ENCODE results near the gene CYB561D1. TPM values are rescaled to one million over a fixed set of nuclear protein-coding genes. Genes with fewer than 3 reads are reported as not detected.

Gene CYB561D1
- total and polyA plus RNA-seq, 2 of the 8 experiments (the other 6 are each of a cell fraction or from before 2014, with no cell fraction given) = 3.6 to 3.8 TPM

DNA sequence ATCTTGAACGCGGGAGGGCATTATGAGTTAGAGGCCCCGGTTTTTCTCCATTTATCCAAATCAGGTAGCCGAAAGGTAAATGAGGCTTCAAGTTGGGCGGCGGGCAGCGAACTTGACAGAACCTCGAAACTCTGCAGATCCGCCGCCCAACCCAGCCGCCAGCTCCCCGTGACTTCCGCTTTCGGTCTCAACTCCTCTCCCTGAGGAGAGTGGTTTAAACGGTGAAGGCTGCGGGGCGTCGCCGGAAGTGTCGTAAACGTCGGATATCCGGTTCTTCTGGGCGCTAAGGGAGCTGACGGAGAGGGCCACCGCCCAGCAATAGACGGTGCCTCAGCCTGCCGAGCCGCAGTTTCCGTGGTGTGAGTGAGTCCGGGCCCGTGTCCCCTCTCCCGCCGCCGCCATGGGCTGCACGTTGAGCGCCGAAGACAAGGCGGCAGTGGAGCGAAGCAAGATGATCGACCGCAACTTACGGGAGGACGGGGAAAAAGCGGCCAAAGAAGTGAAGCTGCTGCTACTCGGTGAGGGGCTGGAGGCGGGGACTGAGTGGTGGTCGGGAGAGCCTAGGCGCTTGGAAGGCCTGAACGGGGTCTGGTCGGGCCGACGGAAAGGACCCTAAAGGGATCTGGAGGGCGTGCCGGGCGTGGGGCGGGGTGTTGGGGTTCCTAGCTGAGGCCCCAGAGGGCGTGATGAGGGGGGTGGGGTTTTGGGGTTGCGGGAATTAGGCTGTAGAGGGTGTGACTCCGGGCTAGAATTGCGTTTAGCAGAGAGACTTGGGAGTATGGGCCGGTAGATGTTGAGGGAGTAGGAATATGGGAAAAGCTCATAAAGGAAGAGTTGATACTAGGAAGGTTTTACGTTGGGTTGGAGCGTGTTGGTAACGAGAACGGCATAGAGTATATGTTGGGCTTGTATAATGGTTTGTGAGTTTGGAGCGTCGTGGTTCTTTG is 54.7 kb downstream of the CYB561D1 start, which contains the start of gene GNAI3:
TSS of gene GNAI3 (plus strand) at position 295 of the 947 bp plus-strand sequence. CDS start at position 401, 106 bp downstream.
- 2% methylated on average over 64 of the region's 68 CpGs; no CpG with 5 or more reads in 1 of the 2 experiments for WGBS, 2 experiments (ENCODE audit: extremely low coverage in 1 of 2, insufficient coverage in 1 of 2, insufficient read length in 1 of 2, insufficient replicate concordance in 2 of 2, low coverage in 1 of 2, low lambda C conversion rate in 2 of 2, missing lambda C conversion rate in 1 of 2)
- no peak within 1 kb of the TSS for H2BK15ac ChIP-seq (ENCODE audit: low read length)
- no peak within 1 kb of the TSS for H2AFZ ChIP-seq (ENCODE audit: low read length)
- H3K27me3 ChIP-seq (replicated peaks in 1 of 4; ENCODE audit: control insufficient read depth in 3 of 4, extremely low read depth in 1 of 4, insufficient read depth in 3 of 4, low read length in 3 of 4) = no peaks in the 10 kb centered on the region
- H4K20me1 ChIP-seq (replicated peaks in 1 of 2; ENCODE audit: control insufficient read depth in 1 of 2, insufficient read depth in 2 of 2, low read length in 2 of 2) = peaks cover 2 to 4% of the 10 kb centered on the region in 2 experiments
- peak within 1 kb of the TSS; percentile 92 for H3K18ac ChIP-seq (ENCODE audit: extremely low read depth, low read length)
- peak within 1 kb of the TSS; percentile 83 for H3K27ac ChIP-seq (ENCODE audit: low read depth, low read length)
- H3K23ac ChIP-seq (ENCODE audit: insufficient read length) = no peak within 1 kb of the TSS
- H2AK5ac ChIP-seq (ENCODE audit: low read depth, low read length) = no peak within 1 kb of the TSS; the same call in 1 of the 2 replicates
- no peak within 1 kb of the TSS for H3K4ac ChIP-seq (replicated peaks; ENCODE audit: insufficient read length, low read depth, low read length)
- peak within 1 kb of the TSS; percentile 93; the same call in 1 of the 2 replicates for H4K8ac ChIP-seq (ENCODE audit: extremely low read depth, insufficient read depth, low read length)
- CTCF ChIA-PET (ENCODE audit: partially characterized antibody) = interaction anchor here (0.5 to 3.2 kb wide), 25 partner anchors 11 to 468 kb away, joined by 3 to 21 read pairs (median 4); partner anchors contain the start of genes AMPD2 and GSTM1
- no peak for FAIRE-seq
- no peak within 1 kb of the TSS for H2BK120ac ChIP-seq (replicated peaks; ENCODE audit: low read depth, low read length)
- H3K9me3 ChIP-seq (ENCODE audit: insufficient read depth in 2 of 2, low read depth in 1 of 2, low read length in 1 of 2) = no peaks in the 10 kb centered on the region
- H3K14ac ChIP-seq (ENCODE audit: insufficient read length) = no peak within 1 kb of the TSS
- H3K36me3 ChIP-seq (ENCODE audit: control insufficient read depth in 2 of 4, insufficient read depth in 4 of 4, low read length in 3 of 4) = peaks cover 0 to 2% (median 0%) of the 10 kb centered on the region in 4 experiments; a peak in 1 of 8 replicates
- peak within 1 kb of the TSS; percentile 69; the same call in 1 of the 2 replicates for H2BK12ac ChIP-seq (ENCODE audit: low read depth, low read length)
- DNase-seq (ENCODE audit: low read depth in 1 of 2, low spot score in 2 of 2) = peak; percentile 82 to 95
- H3K56ac ChIP-seq (replicated peaks; ENCODE audit: insufficient read length, low read depth, low read length) = peak within 1 kb of the TSS; percentile 17
- H4K91ac ChIP-seq (replicated peaks; ENCODE audit: insufficient read length, low read length) = peak within 1 kb of the TSS; percentile 70
- peak within 1 kb of the TSS; percentile 85 for H2BK5ac ChIP-seq (ENCODE audit: low read depth, low read length)
- H3K23me2 ChIP-seq (ENCODE audit: low read depth, low read length) = peaks cover 8% of the 10 kb centered on the region
- peak within 1 kb of the TSS; percentile 81 to 91 (median 90) for H3K4me3 ChIP-seq (ENCODE audit: extremely low read depth in 1 of 4, insufficient read depth in 2 of 4, low read depth in 3 of 4, low read length in 4 of 4)
- no peak within 1 kb of the TSS for H2BK20ac ChIP-seq (ENCODE audit: low read length)
- H3K4me1 ChIP-seq (replicated peaks in 1 of 4; ENCODE audit: control insufficient read depth in 3 of 4, insufficient read depth in 4 of 4, low read length in 3 of 4) = peaks cover 0 to 8% (median under 1%) of the 10 kb centered on the region in 4 experiments; a peak in 5 of 7 replicates
- no peaks in the 10 kb centered on the region for H3K79me1 ChIP-seq (ENCODE audit: low read depth, low read length)
- peak within 1 kb of the TSS; percentile 86 for H4K5ac ChIP-seq (ENCODE audit: insufficient read length, low read depth, low read length)
- H3K4me2 ChIP-seq (ENCODE audit: insufficient read depth in 1 of 2, low read depth in 2 of 2, low read length in 2 of 2) = peak within 1 kb of the TSS; percentile 90 to 91
- H3K9ac ChIP-seq (replicated peaks in 1 of 4; ENCODE audit: extremely low read depth in 1 of 4, low read depth in 3 of 4, low read length in 3 of 4) = peak within 1 kb of the TSS; percentile 80 to 90 (median 82)
- H3K79me2 ChIP-seq (ENCODE audit: control insufficient read depth in 1 of 2, insufficient read depth in 2 of 2, low read length in 2 of 2) = peaks cover 7 to 55% of the 10 kb centered on the region in 2 experiments; a peak in 3 of 4 replicates
- POLR2A ChIA-PET (ENCODE audit: partially characterized antibody) = interaction anchor here (0.8 to 3.0 kb wide), 28 partner anchors 9 to 436 kb away, joined by 3 to 18 read pairs (median 4); partner anchors contain the start of genes AHCYL1, AMPD2, EPS8L3 and GNAT2
- TF ChIP-seq BACH1 (IDR thresholded peaks at IDR 0.05; ENCODE audit: low read length) (no peak), RBBP5 (IDR thresholded peaks at IDR 0.05; ENCODE audit: borderline replicate concordance, low read depth, low read length) (peak; percentile 90), CBX5 (IDR thresholded peaks at IDR 0.05; ENCODE audit: low read depth, low read length) (no peak), KDM1A (IDR thresholded peaks at IDR 0.05; ENCODE audit: borderline replicate concordance, low read length) (no peak), SIX5 (IDR thresholded peaks at IDR 0.05; ENCODE audit: low read depth, low read length) (no peak), TAF1 (IDR thresholded peaks at IDR 0.05; ENCODE audit: low read depth, low read length) (peak; percentile 86), RAD21 (IDR thresholded peaks at IDR 0.05 in 1 of 2, conservative IDR thresholded peaks at IDR 0.05 in 1 of 2; ENCODE audit: low read depth in 2 of 2, low read length in 2 of 2) (peak in 1 of 2 experiments; percentile 4; a peak in 1 of 4 replicates), GABPA (IDR thresholded peaks at IDR 0.05; ENCODE audit: borderline replicate concordance, insufficient read depth, low read length) (peak; percentile 93)
- TF ChIP-seq, protein P1, sequence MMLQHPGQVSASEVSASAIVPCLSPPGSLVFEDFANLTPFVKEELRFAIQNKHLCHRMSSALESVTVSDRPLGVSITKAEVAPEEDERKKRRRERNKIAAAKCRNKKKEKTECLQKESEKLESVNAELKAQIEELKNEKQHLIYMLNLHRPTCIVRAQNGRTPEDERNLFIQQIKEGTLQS (IDR thresholded peaks at IDR 0.05; ENCODE audit: insufficient read depth, low read depth, low read length) = no peak

Measured in H1 (cell line).